ENCODE measurements around the gene TMEM116. TPM values are rescaled to one million over a fixed set of nuclear protein-coding genes. Genes with fewer than 3 reads are reported as not detected.

TMEM116 gene
- total and polyA plus RNA-seq, 2 donors (not counting 3 experiments of a cell fraction or from before 2014, with no cell fraction given), result 1.6 to 3.9 TPM

DNA sequence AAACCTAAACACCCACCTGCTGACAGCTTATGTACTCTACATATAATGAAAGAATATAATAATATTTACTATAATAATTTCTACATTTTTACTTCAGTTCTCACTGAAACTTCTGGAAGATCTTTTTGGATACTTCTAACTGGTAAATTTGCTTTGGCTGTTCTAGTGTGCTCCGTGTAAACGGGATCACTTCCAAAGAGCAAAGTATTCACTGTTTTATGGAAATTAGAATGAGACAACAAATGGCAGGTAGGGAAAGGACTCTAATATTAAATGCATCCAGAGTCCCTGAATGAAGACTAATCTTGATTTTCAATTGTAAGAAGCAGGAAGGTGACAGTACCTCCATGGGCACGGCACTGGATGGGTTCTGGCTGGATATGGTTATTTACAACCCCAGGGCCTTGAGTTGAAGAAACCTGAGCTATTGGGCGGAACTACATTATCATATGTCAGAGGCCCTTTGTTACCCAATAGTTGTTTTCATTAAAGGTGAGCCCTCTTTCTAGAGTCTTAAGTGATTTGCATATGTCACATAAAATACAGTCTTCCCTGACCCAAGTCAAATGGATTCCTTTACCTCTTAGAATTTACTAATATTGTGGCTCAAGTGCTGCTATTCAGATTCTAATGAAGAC is 10.9 kb upstream of the TMEM116 start:
- intact Hi-C loops (cut with micrococcal nuclease) (no loop called here), dilution Hi-C loops (cut with MboI; ENCODE audit: extremely low pct_ligation_motif_present, low sequenced_read_pairs) (no loop called here)
- Histone ChIP-seq H3K36me3 (ENCODE audit: control insufficient read depth in 2 of 2, extremely low read depth in 1 of 2, insufficient read depth in 2 of 2, low read length in 2 of 2) (peaks cover 19 to 20% of the 10 kb centered on the region in 2 experiments), H3K9me1 (replicated peaks; ENCODE audit: control insufficient read depth, extremely low read depth, insufficient read depth, low read length) (no peaks in the 10 kb centered on the region), H3K9me3 (replicated peaks; ENCODE audit: control insufficient read depth, insufficient read depth, low read length) (no peaks in the 10 kb centered on the region), H3K4me2 (ENCODE audit: insufficient read depth, low read length) (no peak overlapping the region), H3K9ac (replicated peaks; ENCODE audit: extremely low read depth, insufficient read depth, low read length) (no peak overlapping the region), H3K4me3 (replicated peaks in 1 of 3; ENCODE audit: insufficient read depth in 1 of 3, low read depth in 1 of 3, low read length in 3 of 3) (no peak overlapping the region), H3K27me3 (ENCODE audit: control insufficient read depth in 2 of 2, insufficient read depth in 2 of 2, low read length in 2 of 2) (no peaks in the 10 kb centered on the region), H4K20me1 (replicated peaks; ENCODE audit: control insufficient read depth, extremely low read depth, insufficient read depth, low read length) (peaks cover 2% of the 10 kb centered on the region), H3K4me1 (ENCODE audit: control insufficient read depth, extremely low read depth, insufficient read depth, low read length) (peaks cover 15% of the 10 kb centered on the region), H3K79me2 (ENCODE audit: control insufficient read depth, insufficient read depth, low read length) (peaks cover 24% of the 10 kb centered on the region), H3K27ac (ENCODE audit: insufficient read depth, low read depth, low read length) (no peak overlapping the region), H2AFZ (ENCODE audit: low read depth, low read length) (no peak overlapping the region)
- ChIA-PET POLR2A (no interaction called here), CTCF (interaction anchor here (1.2 to 4.4 kb wide), 3 partner anchors 9 to 11 kb away, joined by 3 to 16 read pairs (median 4); partner anchors contain the start of genes ERP29 and TMEM116)
- FAIRE-seq (no peak), DNase-seq (ENCODE audit: low read depth, low spot score) (no peak)
- no peak for TF ChIP-seq GATA2 (IDR thresholded peaks at IDR 0.05; ENCODE audit: insufficient read depth, insufficient read length, low read depth, low read length)
- TF ChIP-seq, protein P1, sequence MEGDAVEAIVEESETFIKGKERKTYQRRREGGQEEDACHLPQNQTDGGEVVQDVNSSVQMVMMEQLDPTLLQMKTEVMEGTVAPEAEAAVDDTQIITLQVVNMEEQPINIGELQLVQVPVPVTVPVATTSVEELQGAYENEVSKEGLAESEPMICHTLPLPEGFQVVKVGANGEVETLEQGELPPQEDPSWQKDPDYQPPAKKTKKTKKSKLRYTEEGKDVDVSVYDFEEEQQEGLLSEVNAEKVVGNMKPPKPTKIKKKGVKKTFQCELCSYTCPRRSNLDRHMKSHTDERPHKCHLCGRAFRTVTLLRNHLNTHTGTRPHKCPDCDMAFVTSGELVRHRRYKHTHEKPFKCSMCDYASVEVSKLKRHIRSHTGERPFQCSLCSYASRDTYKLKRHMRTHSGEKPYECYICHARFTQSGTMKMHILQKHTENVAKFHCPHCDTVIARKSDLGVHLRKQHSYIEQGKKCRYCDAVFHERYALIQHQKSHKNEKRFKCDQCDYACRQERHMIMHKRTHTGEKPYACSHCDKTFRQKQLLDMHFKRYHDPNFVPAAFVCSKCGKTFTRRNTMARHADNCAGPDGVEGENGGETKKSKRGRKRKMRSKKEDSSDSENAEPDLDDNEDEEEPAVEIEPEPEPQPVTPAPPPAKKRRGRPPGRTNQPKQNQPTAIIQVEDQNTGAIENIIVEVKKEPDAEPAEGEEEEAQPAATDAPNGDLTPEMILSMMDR (IDR thresholded peaks at IDR 0.05; ENCODE audit: extremely low read depth in 1 of 2, insufficient read depth in 1 of 2, low read depth in 1 of 2, low read length in 2 of 2), result no peak
- TF ChIP-seq POLR2A (IDR thresholded peaks at IDR 0.05; ENCODE audit: low read depth, low read length), result no peak
- TF ChIP-seq, protein P2, sequence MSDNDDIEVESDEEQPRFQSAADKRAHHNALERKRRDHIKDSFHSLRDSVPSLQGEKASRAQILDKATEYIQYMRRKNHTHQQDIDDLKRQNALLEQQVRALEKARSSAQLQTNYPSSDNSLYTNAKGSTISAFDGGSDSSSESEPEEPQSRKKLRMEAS (IDR thresholded peaks at IDR 0.05; ENCODE audit: insufficient read depth, insufficient read length), result no peak
- TF ChIP-seq FOS (IDR thresholded peaks at IDR 0.05; ENCODE audit: borderline replicate concordance, insufficient read depth, low read length), result no peak
- no peak for TF ChIP-seq POLR2AphosphoS5 (IDR thresholded peaks at IDR 0.05; ENCODE audit: insufficient read depth, low read depth, low read length)
- no peak for TF ChIP-seq JUN (IDR thresholded peaks at IDR 0.05; ENCODE audit: borderline replicate concordance, insufficient read depth, insufficient read length, low read depth)
- TF ChIP-seq EZH2 (IDR thresholded peaks at IDR 0.05; ENCODE audit: borderline replicate concordance, low read depth, low read length, severe bottlenecking), result no peak
- TF ChIP-seq MYC (IDR thresholded peaks at IDR 0.05; ENCODE audit: low read depth, low read length), result no peak
- no TSS peak for BruUV-seq (replicated peaks)

All from endothelial cell of umbilical vein (primary cell).